IMR-90 (cell line): Measurements from ENCODE around the gene OTOG. TPM values are rescaled to one million over a fixed set of nuclear protein-coding genes. Genes with fewer than 3 reads are reported as not detected.

Source experiments
- ATAC-seq: fragments of 200-7000 bp; cut with Tn5 transposase; 2 replicates; pipeline ENCODE4 v1.9.1; 2020; ENCODE audit warnings: low read depth, mild to moderate bottlenecking, moderate library complexity
- BruUV-seq: library from RNA; stranded (reverse); fragments of 400-500 nt; replicated peaks from 2 replicates; lab custom pipeline; 2021; lab: Mats Ljungman, UMichigan
- CTCF ChIA-PET: fragments of 300-600 bp; formaldehyde crosslinking; extraction: SDS; loops from one replicate; lab custom pipeline; 2021; ENCODE audit warnings: antibody characterized with exemption; lab: Yijun Ruan, JAX
- POLR2A ChIA-PET: fragments of 300-600 bp; sonication (Branson Sonifier 250); formaldehyde crosslinking; loops from one replicate; lab custom pipeline; 2022; ENCODE audit warnings: antibody characterized with exemption; ENCODE audit not compliant: unreplicated experiment; lab: Charles Lee
- DNase-seq: peaks from one replicate; pipeline ENCODE4 v3.0.0; 2013
- H2AFZ ChIP-seq: replicated peaks from 2 replicates; pipeline ENCODE3; 2013; ENCODE audit warnings: low read length, mild to moderate bottlenecking; ENCODE audit not compliant: poor library complexity
- H2AK5ac ChIP-seq: 2 replicates; pipeline ENCODE4 v1.6.1; 2013; ENCODE audit warnings: low read depth, low read length, inconsistent platforms
- H2AK9ac ChIP-seq: replicated peaks from 2 replicates; pipeline ENCODE3; 2013; ENCODE audit warnings: mild to moderate bottlenecking, low read depth, low read length, moderate library complexity; ENCODE audit not compliant: poor library complexity
- H2BK120ac ChIP-seq: 2 replicates; pipeline ENCODE4 v1.6.1; 2013; ENCODE audit warnings: low read depth, low read length, inconsistent platforms
- H2BK15ac ChIP-seq: 3 replicates; pipeline ENCODE4 v1.6.1; 2013; ENCODE audit warnings: low read depth, low read length, inconsistent platforms
- H2BK20ac ChIP-seq: 2 replicates; pipeline ENCODE4 v1.6.1; 2013; ENCODE audit warnings: low read depth, mild to moderate bottlenecking, inconsistent platforms, low read length, moderate library complexity
- H2BK5ac ChIP-seq: 2 replicates; pipeline ENCODE4 v1.6.1; 2013; ENCODE audit warnings: mild to moderate bottlenecking, low read depth, low read length, inconsistent platforms; ENCODE audit not compliant: poor library complexity, severe bottlenecking
- H3K14ac ChIP-seq: replicated peaks from 2 replicates; pipeline ENCODE4 v1.6.1; 2013; ENCODE audit warnings: low read depth, low read length, inconsistent platforms
- H3K18ac ChIP-seq: 2 replicates; pipeline ENCODE4 v1.6.1; 2013; ENCODE audit warnings: low read depth, low read length, control low read depth
- H3K23ac ChIP-seq: 2 replicates; pipeline ENCODE4 v1.6.1; 2013; ENCODE audit warnings: low read depth, low read length, inconsistent platforms
- H3K27ac ChIP-seq: 2 replicates; pipeline ENCODE4 v1.5.1; 2013; ENCODE audit warnings: mild to moderate bottlenecking, control low read depth, low read length; ENCODE audit not compliant: insufficient read depth
- H3K27me3 ChIP-seq: 2 replicates; pipeline ENCODE4 v1.6.1; 2013; ENCODE audit warnings: low read length; ENCODE audit not compliant: control insufficient read depth, insufficient read depth
- H3K36me3 ChIP-seq: 2 replicates; pipeline ENCODE4 v1.6.1; 2013; ENCODE audit warnings: low read length, mixed read lengths; ENCODE audit not compliant: control insufficient read depth, insufficient read depth
- H3K4ac ChIP-seq: 2 replicates; pipeline ENCODE4 v1.6.1; 2013; ENCODE audit warnings: low read depth, low read length, inconsistent platforms
- H3K4me1 ChIP-seq: 2 replicates; pipeline ENCODE4 v1.6.1; 2013; ENCODE audit warnings: low read length, mixed read lengths; ENCODE audit not compliant: control insufficient read depth, insufficient read depth
- H3K4me2 ChIP-seq: 2 replicates; pipeline ENCODE4 v1.6.1; 2013; ENCODE audit warnings: low read depth, mild to moderate bottlenecking, control low read depth, low read length, moderate library complexity
- H3K4me3 ChIP-seq: 2 replicates; pipeline ENCODE4 v1.5.1; 2013; ENCODE audit warnings: low read depth, mild to moderate bottlenecking, control low read depth, low read length, moderate library complexity; ENCODE audit not compliant: insufficient read depth
- H3K56ac ChIP-seq: 2 replicates; pipeline ENCODE4 v1.6.1; 2013; ENCODE audit warnings: low read length, inconsistent platforms; ENCODE audit not compliant: insufficient read depth; ENCODE audit errors: extremely low read depth
- H3K79me1 ChIP-seq, 2 experiments: 2 replicates each; pipeline ENCODE4 v1.6.1; 2013; ENCODE audit warnings: low read length in 2 of 2, inconsistent platforms in 1 of 2, low read depth in 1 of 2
- H3K9ac ChIP-seq: 2 replicates; pipeline ENCODE4 v1.6.1; 2013; ENCODE audit warnings: low read depth, low read length, control low read depth
- H3K9me1 ChIP-seq: 2 replicates; pipeline ENCODE4 v1.6.1; 2013; ENCODE audit warnings: low read length, inconsistent platforms; ENCODE audit not compliant: insufficient read depth
- H3K9me3 ChIP-seq: 2 replicates; pipeline ENCODE4 v1.6.1; 2013; ENCODE audit warnings: low read length; ENCODE audit not compliant: control insufficient read depth, insufficient read depth
- H4K20me1 ChIP-seq: 2 replicates; pipeline ENCODE4 v1.6.1; 2013; ENCODE audit warnings: low read length, inconsistent platforms; ENCODE audit not compliant: insufficient read depth
- H4K5ac ChIP-seq: 2 replicates; pipeline ENCODE4 v1.6.1; 2013; ENCODE audit warnings: mild to moderate bottlenecking, low read depth, low read length, control low read depth
- H4K8ac ChIP-seq, 2 experiments: 2 replicates each; pipeline ENCODE4 v1.6.1; 2013; ENCODE audit warnings: low read depth in 2 of 2, low read length in 2 of 2, control low read depth in 1 of 2, inconsistent platforms in 1 of 2
- H4K91ac ChIP-seq: 2 replicates; pipeline ENCODE4 v1.6.1; 2013; ENCODE audit warnings: low read depth, low read length, inconsistent platforms; ENCODE audit not compliant: insufficient read depth
- MAFK ChIP-seq: IDR thresholded peaks from 2 replicates; pipeline ENCODE4 v1.6.1; 2012; ENCODE audit warnings: low read depth, low read length, improper control_type of control experiment
- MXI1 ChIP-seq: IDR thresholded peaks from 2 replicates; pipeline ENCODE4 v1.6.1; 2012; ENCODE audit warnings: low read depth, mild to moderate bottlenecking, low read length, moderate library complexity, borderline replicate concordance
- NFE2L2 ChIP-seq: fragments of 150-350 bp; IDR thresholded peaks from 2 replicates; pipeline ENCODE4 v1.6.1; 2016; ENCODE audit warnings: low read depth, mild to moderate bottlenecking, low read length
- POLR2A ChIP-seq: IDR thresholded peaks from 2 replicates; pipeline ENCODE4 v1.6.1; 2012; ENCODE audit warnings: mild to moderate bottlenecking, low read depth, low read length
- RCOR1 ChIP-seq: IDR thresholded peaks from 2 replicates; pipeline ENCODE4 v1.6.1; 2012; ENCODE audit warnings: mild to moderate bottlenecking, low read length, improper control_type of control experiment; ENCODE audit not compliant: insufficient replicate concordance
- WGBS, 2 experiments: methylation state at CpG; one replicate each; pipeline versions ENCODE4 v1.1.5 to v1.1.7; 2013; ENCODE audit warnings: missing lambda C conversion rate in 2 of 2; ENCODE audit not compliant: insufficient read length in 1 of 2; ENCODE audit errors: extremely low coverage in 2 of 2; 5-methylcytosine and 5-hydroxymethylcytosine counted together
- dilution Hi-C: fragments of 300-500 bp; cut with HindIII; formaldehyde crosslinking; loops from one replicate; pipeline ENCODE4 v1.14.3; 2018; ENCODE audit warnings: low sequenced_read_pairs; ENCODE audit not compliant: unreplicated experiment
- in situ Hi-C: fragments of 300-500 bp; cut with MboI; formaldehyde crosslinking; loops from 3 replicates; pipeline ENCODE4 v1.14.3; 2019; ENCODE audit warnings: low sequenced_read_pairs, inconsistent platforms, mixed read lengths
- intact Hi-C: fragments of 100-400 bp; cut with micrococcal nuclease; formaldehyde crosslinking; loops from 2 replicates; pipeline ENCODE4 v1.10.0; 2022
- polyA plus RNA-seq, 3 experiments: library from polyadenylated mRNA; depleted of rRNA; stranded (reverse); fragments of >200 nt; gene quantifications; 2 replicates each; pipeline ENCODE4 v1.2.3, GENCODE V29; 2012; ENCODE audit warnings: low replicate concordance in 1 of 3
- total RNA-seq: library from RNA; depleted of rRNA; stranded (reverse); fragments of >200 nt; gene quantifications from 2 replicates; pipeline ENCODE4 v1.2.3, GENCODE V29; 2012
- TF ChIP-seq, protein P1 (sequence below): fragments of 150-350 bp; IDR thresholded peaks from 2 replicates; pipeline ENCODE4 v1.6.1; 2016; ENCODE audit warnings: low read depth, mild to moderate bottlenecking, low read length, moderate library complexity, borderline replicate concordance
- TF ChIP-seq, protein P2 (sequence below): fragments of 150-350 bp; IDR thresholded peaks from 2 replicates; pipeline ENCODE4 v1.6.1; 2017; ENCODE audit warnings: mild to moderate bottlenecking, antibody characterized with exemption, low read length, low read depth

OTOG gene
- total and polyA plus RNA-seq, 2 of the 4 experiments (the other 2 are of a cell fraction), result not detected

DNA sequence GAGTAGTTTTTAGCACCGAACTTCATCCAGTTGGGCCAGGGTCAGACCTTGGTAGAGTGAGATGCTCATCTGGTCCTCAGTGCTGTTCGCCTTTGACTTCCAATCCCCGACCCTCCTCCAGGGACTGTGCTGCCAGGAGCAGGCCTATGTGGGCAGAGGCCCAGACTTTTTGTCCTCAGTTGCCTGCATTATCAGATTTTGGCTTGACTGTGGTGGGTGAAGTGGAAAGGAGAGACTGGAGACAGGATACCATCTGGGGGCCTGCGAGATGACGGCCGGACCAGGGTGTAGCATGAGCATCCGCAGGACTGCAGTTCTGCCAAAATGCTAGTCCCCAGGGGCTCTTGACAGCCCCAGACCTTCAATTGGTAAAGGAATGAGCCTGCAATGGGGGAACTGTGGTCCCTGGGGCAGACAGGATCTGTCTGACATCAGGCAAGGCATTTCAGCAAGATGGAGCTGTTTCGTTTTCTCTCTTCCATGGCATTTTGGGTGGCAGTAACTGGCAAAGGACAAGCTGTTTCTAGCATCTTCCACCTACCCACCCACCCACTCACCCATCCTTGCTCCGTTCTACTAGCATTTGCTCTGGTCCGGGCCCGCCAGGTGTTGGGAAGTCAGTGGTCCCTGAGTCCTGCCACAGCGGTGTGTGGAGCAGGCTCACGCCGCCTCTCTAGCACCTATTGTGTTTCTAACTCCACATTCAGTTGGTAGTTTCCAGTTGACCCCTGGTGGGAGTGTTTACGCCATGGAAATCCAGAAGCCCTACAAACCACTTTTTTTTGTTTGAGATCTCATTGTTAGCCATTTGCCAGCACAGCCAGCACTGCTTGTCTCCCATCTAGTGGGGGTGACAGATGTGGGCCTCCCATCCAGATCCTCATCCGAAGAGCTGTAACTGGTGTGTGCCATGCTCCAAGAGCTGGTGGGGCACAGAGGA is 53.5 kb downstream of the OTOG start:
- no peak overlapping the region for H2AFZ ChIP-seq
- no peak overlapping the region for H4K91ac ChIP-seq
- H2BK15ac ChIP-seq, result no peak overlapping the region
- H3K36me3 ChIP-seq, result no peaks in the 10 kb centered on the region
- WGBS, 2 experiments, result 48% methylated on average over 8 of the region's 16 CpGs; no CpG with 5 or more reads in 1 of the 2 experiments
- no peak overlapping the region for H2BK5ac ChIP-seq
- H3K4me2 ChIP-seq, result no peak overlapping the region
- no peak overlapping the region for H3K14ac ChIP-seq
- ATAC-seq (no peak), DNase-seq (no peak)
- H3K9ac ChIP-seq, result no peak overlapping the region
- CTCF ChIA-PET, result interaction anchor here (1.1 to 1.8 kb wide), 2 partner anchors 131 to 378 kb away, joined by 3 to 9 read pairs; no protein-coding TSS in a partner anchor
- intact Hi-C loops (no loop called here), dilution Hi-C loops (no loop called here), in situ Hi-C loops (no loop called here)
- no peak overlapping the region for H4K5ac ChIP-seq
- H2AK5ac ChIP-seq, result no peak overlapping the region
- no peaks in the 10 kb centered on the region for H3K79me1 ChIP-seq
- no peak overlapping the region for H3K4me3 ChIP-seq
- no peaks in the 10 kb centered on the region for H3K4me1 ChIP-seq
- H2BK120ac ChIP-seq, result no peak overlapping the region
- POLR2A ChIA-PET, result no interaction called here
- H3K27ac ChIP-seq, result no peak overlapping the region
- H3K27me3 ChIP-seq, result peaks cover 7% of the 10 kb centered on the region; the same call in 1 of the 2 replicates
- H4K20me1 ChIP-seq, result no peaks in the 10 kb centered on the region
- BruUV-seq, result no TSS peak
- H2BK20ac ChIP-seq, result no peak overlapping the region
- no peak overlapping the region for H4K8ac ChIP-seq
- H3K9me1 ChIP-seq, result no peaks in the 10 kb centered on the region
- H3K56ac ChIP-seq, result no peak overlapping the region
- no peak overlapping the region for H3K18ac ChIP-seq
- no peak overlapping the region for H3K23ac ChIP-seq
- no peak overlapping the region for H2AK9ac ChIP-seq
- no peaks in the 10 kb centered on the region for H3K9me3 ChIP-seq
- H3K4ac ChIP-seq, result no peak overlapping the region
- TF ChIP-seq MAFK (no peak), MXI1 (no peak), NFE2L2 (no peak), RCOR1 (no peak), POLR2A (no peak)
- TF ChIP-seq, protein P1, sequence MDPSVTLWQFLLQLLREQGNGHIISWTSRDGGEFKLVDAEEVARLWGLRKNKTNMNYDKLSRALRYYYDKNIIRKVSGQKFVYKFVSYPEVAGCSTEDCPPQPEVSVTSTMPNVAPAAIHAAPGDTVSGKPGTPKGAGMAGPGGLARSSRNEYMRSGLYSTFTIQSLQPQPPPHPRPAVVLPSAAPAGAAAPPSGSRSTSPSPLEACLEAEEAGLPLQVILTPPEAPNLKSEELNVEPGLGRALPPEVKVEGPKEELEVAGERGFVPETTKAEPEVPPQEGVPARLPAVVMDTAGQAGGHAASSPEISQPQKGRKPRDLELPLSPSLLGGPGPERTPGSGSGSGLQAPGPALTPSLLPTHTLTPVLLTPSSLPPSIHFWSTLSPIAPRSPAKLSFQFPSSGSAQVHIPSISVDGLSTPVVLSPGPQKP, result no peak
- TF ChIP-seq, protein P2, sequence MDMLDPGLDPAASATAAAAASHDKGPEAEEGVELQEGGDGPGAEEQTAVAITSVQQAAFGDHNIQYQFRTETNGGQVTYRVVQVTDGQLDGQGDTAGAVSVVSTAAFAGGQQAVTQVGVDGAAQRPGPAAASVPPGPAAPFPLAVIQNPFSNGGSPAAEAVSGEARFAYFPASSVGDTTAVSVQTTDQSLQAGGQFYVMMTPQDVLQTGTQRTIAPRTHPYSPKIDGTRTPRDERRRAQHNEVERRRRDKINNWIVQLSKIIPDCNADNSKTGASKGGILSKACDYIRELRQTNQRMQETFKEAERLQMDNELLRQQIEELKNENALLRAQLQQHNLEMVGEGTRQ, result no peak
